ENCODE measurements around the gene SPNS2. TPM values are rescaled to one million over a fixed set of nuclear protein-coding genes. Genes with fewer than 3 reads are reported as not detected.

Gene SPNS2
- total and polyA plus RNA-seq, 2 donors (not counting 1 experiment from before 2014, with no cell fraction given) = 0.17 TPM; not detected in 1

DNA sequence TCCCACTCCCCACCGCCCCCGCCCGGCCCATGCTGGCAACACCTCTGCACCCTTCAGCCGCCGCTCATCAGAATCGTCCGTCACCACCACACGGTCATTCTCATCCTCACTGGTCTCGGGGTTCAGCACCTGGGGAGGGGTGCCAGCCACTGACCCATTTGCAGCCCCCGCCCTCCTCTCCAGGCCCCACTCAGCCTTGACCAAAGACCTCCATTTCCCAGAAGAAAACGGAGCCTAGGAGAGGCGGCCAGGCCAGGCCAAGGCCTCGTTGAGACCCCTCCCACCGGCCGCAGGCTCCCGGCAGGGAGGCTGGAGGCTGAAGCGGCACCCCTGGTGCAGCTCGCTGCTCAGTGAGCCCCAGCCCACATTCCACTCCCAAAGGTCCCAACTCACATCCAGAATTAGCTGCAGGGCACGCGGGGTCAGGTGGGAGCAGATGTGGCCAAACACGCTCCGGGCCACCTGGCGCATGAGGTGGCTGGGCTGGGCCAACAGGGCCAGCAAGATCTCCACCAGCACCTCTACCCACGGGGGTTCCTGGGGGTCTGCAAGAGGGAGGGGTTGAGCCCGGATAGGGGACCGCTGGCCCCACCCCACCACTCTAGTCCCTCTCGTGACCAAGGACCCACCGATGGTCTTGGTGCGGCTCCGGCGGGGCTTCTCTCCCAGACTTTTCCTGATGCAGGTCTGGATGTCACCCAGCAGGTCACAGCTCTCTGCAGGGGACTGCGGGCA is 46.7 kb downstream of the SPNS2 start:
- no peak for TF ChIP-seq EZH2 (IDR thresholded peaks at IDR 0.05; ENCODE audit: low read length, missing control alignments)
- TF ChIP-seq CTCF (conservative IDR thresholded peaks at IDR 0.05 in 1 of 2, IDR thresholded peaks at IDR 0.05 in 1 of 2; ENCODE audit: low read depth in 1 of 2, low read length in 2 of 2) = no peak
- peaks cover 28% of the 10 kb centered on the region for H3K36me3 ChIP-seq (ENCODE audit: control insufficient read depth, insufficient read depth, low read length)

GRCh38 chr17:4547118-4547906 is 48.6 kb downstream of the SPNS2 start:
- Histone ChIP-seq H3K9ac (ENCODE audit: insufficient read depth, low read length) (no peak overlapping the region), H3K27me3 (ENCODE audit: control insufficient read depth, insufficient read depth, low read length) (no peaks in the 10 kb centered on the region), H3K9me3 (ENCODE audit: control insufficient read depth, insufficient read depth, low read depth, low read length) (no peaks in the 10 kb centered on the region), H3K27ac (ENCODE audit: insufficient read depth, low read length) (no peak overlapping the region), H3K36me3 (ENCODE audit: control insufficient read depth, insufficient read depth, low read length) (peaks cover 25% of the 10 kb centered on the region), H3K4me2 (ENCODE audit: extremely low read depth, insufficient read depth, low read length) (no peak overlapping the region), H4K20me1 (ENCODE audit: control insufficient read depth, extremely low read depth, insufficient read depth, low read length) (no peaks in the 10 kb centered on the region), H3K4me1 (ENCODE audit: control insufficient read depth, extremely low read depth, insufficient read depth, low read length) (no peaks in the 10 kb centered on the region), H3K79me2 (ENCODE audit: control insufficient read depth, insufficient read depth, low read length) (no peaks in the 10 kb centered on the region), H3K4me3 (replicated peaks in 1 of 4; ENCODE audit: control extremely low read depth in 1 of 4, insufficient read depth in 1 of 4, low read depth in 3 of 4, low read length in 4 of 4) (no peak overlapping the region), H2AFZ (ENCODE audit: low read length) (no peak overlapping the region)
- DNase-seq (ENCODE audit: low read depth in 2 of 2) = no peak
- TF ChIP-seq EZH2 (IDR thresholded peaks at IDR 0.05; ENCODE audit: low read length, missing control alignments) (no peak), CTCF (conservative IDR thresholded peaks at IDR 0.05 in 1 of 2, IDR thresholded peaks at IDR 0.05 in 1 of 2; ENCODE audit: low read depth in 1 of 2, low read length in 2 of 2) (no peak)

More for the DNA sequence above, 46.7 kb downstream of the SPNS2 start:
- Histone ChIP-seq H3K9ac (ENCODE audit: insufficient read depth, low read length) (no peak overlapping the region), H3K27me3 (ENCODE audit: control insufficient read depth, insufficient read depth, low read length) (no peaks in the 10 kb centered on the region), H3K27ac (ENCODE audit: insufficient read depth, low read length) (no peak overlapping the region), H3K9me3 (ENCODE audit: control insufficient read depth, insufficient read depth, low read depth, low read length) (no peaks in the 10 kb centered on the region), H3K4me3 (replicated peaks in 1 of 4; ENCODE audit: control extremely low read depth in 1 of 4, insufficient read depth in 1 of 4, low read depth in 3 of 4, low read length in 4 of 4) (no peak overlapping the region), H4K20me1 (ENCODE audit: control insufficient read depth, extremely low read depth, insufficient read depth, low read length) (no peaks in the 10 kb centered on the region), H3K4me2 (ENCODE audit: extremely low read depth, insufficient read depth, low read length) (no peak overlapping the region), H3K79me2 (ENCODE audit: control insufficient read depth, insufficient read depth, low read length) (no peaks in the 10 kb centered on the region), H3K4me1 (ENCODE audit: control insufficient read depth, extremely low read depth, insufficient read depth, low read length) (no peaks in the 10 kb centered on the region), H2AFZ (ENCODE audit: low read length) (no peak overlapping the region)
- DNase-seq (ENCODE audit: low read depth in 2 of 2) = no peak

GRCh38 chr17:4548061-4548461 is 49.4 kb downstream of the SPNS2 start:
- no peak overlapping the region for H3K4me2 ChIP-seq (ENCODE audit: extremely low read depth, insufficient read depth, low read length)
- peaks cover under 1% of the 10 kb centered on the region for H3K79me2 ChIP-seq (ENCODE audit: control insufficient read depth, insufficient read depth, low read length)
- H2AFZ ChIP-seq (ENCODE audit: low read length) = no peak overlapping the region
- no peaks in the 10 kb centered on the region for H3K9me3 ChIP-seq (ENCODE audit: control insufficient read depth, insufficient read depth, low read depth, low read length)
- H4K20me1 ChIP-seq (ENCODE audit: control insufficient read depth, extremely low read depth, insufficient read depth, low read length) = no peaks in the 10 kb centered on the region
- no peak overlapping the region for H3K27ac ChIP-seq (ENCODE audit: insufficient read depth, low read length)
- DNase-seq (ENCODE audit: low read depth in 2 of 2) = no peak
- TF ChIP-seq CTCF (conservative IDR thresholded peaks at IDR 0.05 in 1 of 2, IDR thresholded peaks at IDR 0.05 in 1 of 2; ENCODE audit: low read depth in 1 of 2, low read length in 2 of 2) = no peak
- TF ChIP-seq EZH2 (IDR thresholded peaks at IDR 0.05; ENCODE audit: low read length, missing control alignments) = no peak
- H3K27me3 ChIP-seq (ENCODE audit: control insufficient read depth, insufficient read depth, low read length) = no peaks in the 10 kb centered on the region
- H3K9ac ChIP-seq (ENCODE audit: insufficient read depth, low read length) = no peak overlapping the region
- H3K36me3 ChIP-seq (ENCODE audit: control insufficient read depth, insufficient read depth, low read length) = peaks cover 22% of the 10 kb centered on the region
- no peak overlapping the region for H3K4me3 ChIP-seq (replicated peaks in 1 of 4; ENCODE audit: control extremely low read depth in 1 of 4, insufficient read depth in 1 of 4, low read depth in 3 of 4, low read length in 4 of 4)
- H3K4me1 ChIP-seq (ENCODE audit: control insufficient read depth, extremely low read depth, insufficient read depth, low read length) = no peaks in the 10 kb centered on the region
